WTC11 (cell line): ENCODE measurements around the gene AKAP1. TPM values are rescaled to one million over a fixed set of nuclear protein-coding genes. Genes with fewer than 3 reads are reported as not detected.

Source experiments
- ATAC-seq: fragments of 200-7000 bp; cut with Tn5 transposase; 2 replicates; pipeline ENCODE4 v1.10.0; 2021; ENCODE audit warnings: mild to moderate bottlenecking, moderate library complexity
- CTCF ChIA-PET: fragments of 300-600 bp; sonication (Branson Sonifier 250); formaldehyde crosslinking; loops from one replicate; lab custom pipeline; 2021; ENCODE audit warnings: antibody characterized with exemption; lab: Charles Lee
- POLR2A ChIA-PET: fragments of 350-600 bp; sonication (Branson Sonifier 250); formaldehyde crosslinking; loops from one replicate; lab custom pipeline; 2021; ENCODE audit warnings: antibody characterized with exemption; lab: Charles Lee
- DNase-seq: peaks from one replicate; pipeline ENCODE4 v3.0.0; 2021; ENCODE audit warnings: low spot score
- H3K27ac Mint-ChIP-seq: 2 replicates; pipeline ENCODE4 v1.8.0; 2021; ENCODE audit warnings: mixed read lengths
- H3K27me3 Mint-ChIP-seq: 2 replicates; pipeline ENCODE4 v1.8.0; 2021; ENCODE audit warnings: low read depth, mild to moderate bottlenecking, moderate library complexity, mixed read lengths
- H3K36me3 Mint-ChIP-seq: 2 replicates; pipeline ENCODE4 v1.8.0; 2021; ENCODE audit warnings: mixed read lengths
- H3K4me1 Mint-ChIP-seq: 2 replicates; pipeline ENCODE4 v1.8.0; 2022; ENCODE audit warnings: mixed read lengths
- H3K4me3 Mint-ChIP-seq: 2 replicates; pipeline ENCODE4 v1.8.0; 2021; ENCODE audit warnings: mild to moderate bottlenecking, moderate library complexity, mixed read lengths
- H3K9me3 Mint-ChIP-seq: 2 replicates; pipeline ENCODE4 v1.8.0; 2021; ENCODE audit warnings: mixed read lengths
- ARID4B ChIP-seq: sonication (generic); formaldehyde crosslinking; IDR thresholded peaks from 2 replicates; pipeline ENCODE4 v1.8.0; 2023; ENCODE audit warnings: missing genetic modification reagents, mild to moderate bottlenecking, borderline replicate concordance
- ATF2 ChIP-seq: sonication (generic); formaldehyde crosslinking; IDR thresholded peaks from 2 replicates; pipeline ENCODE4 v1.8.1; 2022; ENCODE audit warnings: low read depth, missing genetic modification reagents, borderline replicate concordance
- CDX4 ChIP-seq: fragments of 250-450 bp; sonication (Bioruptor Pico); IDR thresholded peaks from 2 replicates; pipeline ENCODE4 v1.9.0; 2021; ENCODE audit warnings: moderate library complexity, mild to moderate bottlenecking, inconsistent platforms, borderline replicate concordance
- CREM ChIP-seq: sonication (generic); formaldehyde crosslinking; IDR thresholded peaks from 2 replicates; pipeline ENCODE4 v1.8.1; 2022; ENCODE audit warnings: mild to moderate bottlenecking, missing genetic modification reagents, moderate library complexity
- ELF4 ChIP-seq: sonication (generic); formaldehyde crosslinking; IDR thresholded peaks from 2 replicates; pipeline ENCODE4 v1.8.1; 2022; ENCODE audit warnings: low read depth, mild to moderate bottlenecking, moderate library complexity, missing genetic modification reagents
- ERG ChIP-seq: fragments of 250-450 bp; sonication (Bioruptor Pico); IDR thresholded peaks from 2 replicates; pipeline ENCODE4 v1.8.0; 2021; ENCODE audit warnings: mild to moderate bottlenecking
- FOXK1 ChIP-seq: sonication (generic); formaldehyde crosslinking; IDR thresholded peaks from 2 replicates; pipeline ENCODE4 v1.8.0; 2022; ENCODE audit warnings: mild to moderate bottlenecking, moderate library complexity, missing genetic modification reagents
- MYBL2 ChIP-seq: sonication (generic); formaldehyde crosslinking; IDR thresholded peaks from 2 replicates; pipeline ENCODE4 v1.8.1; 2023; ENCODE audit warnings: mild to moderate bottlenecking, moderate library complexity, missing genetic modification reagents
- NR2C2 ChIP-seq: sonication (generic); formaldehyde crosslinking; IDR thresholded peaks from 2 replicates; pipeline ENCODE4 v1.8.0; 2022; ENCODE audit warnings: mild to moderate bottlenecking, missing genetic modification reagents
- OVOL2 ChIP-seq: fragments of 250-450 bp; sonication (Bioruptor Pico); IDR thresholded peaks from 2 replicates; pipeline ENCODE4 v1.9.0; 2021; ENCODE audit warnings: mild to moderate bottlenecking, borderline replicate concordance
- PRDM15 ChIP-seq: sonication (generic); formaldehyde crosslinking; IDR thresholded peaks from 2 replicates; pipeline ENCODE4 v1.8.0; 2022; ENCODE audit warnings: missing genetic modification reagents
- TEAD1 ChIP-seq: sonication (generic); formaldehyde crosslinking; IDR thresholded peaks from 2 replicates; pipeline ENCODE4 v1.8.0; 2022; ENCODE audit warnings: mild to moderate bottlenecking, missing genetic modification reagents
- ZBTB43 ChIP-seq: sonication (generic); formaldehyde crosslinking; IDR thresholded peaks from 2 replicates; pipeline ENCODE4 v1.8.1; 2023; ENCODE audit warnings: mild to moderate bottlenecking, missing genetic modification reagents
- ZMAT4 ChIP-seq: fragments of 250-450 bp; sonication (Bioruptor Pico); IDR thresholded peaks from 2 replicates; pipeline ENCODE4 v1.9.0; 2021; ENCODE audit warnings: mild to moderate bottlenecking
- ZNF263 ChIP-seq: sonication (generic); formaldehyde crosslinking; IDR thresholded peaks from 2 replicates; pipeline ENCODE4 v1.8.1; 2022; ENCODE audit warnings: low read depth, mild to moderate bottlenecking, moderate library complexity, missing genetic modification reagents
- total RNA-seq: library from RNA; stranded (reverse); gene quantifications from 3 replicates; pipeline ENCODE4 v1.2.3, GENCODE V29; 2021

The AKAP1 gene
- total RNA-seq, 1 experiment from 2014 or later: 74.5 TPM

- TF ChIP-seq ZBTB43 (CRISPR knock-in tag): no peak
- TF ChIP-seq ATF2 (CRISPR knock-in tag): no peak
- TF ChIP-seq TEAD1 (CRISPR knock-in tag): no peak
- TF ChIP-seq ZNF263 (CRISPR knock-in tag): no peak
- no peak for TF ChIP-seq MYBL2 (CRISPR knock-in tag)
- no peak for TF ChIP-seq CREM (CRISPR knock-in tag)
- TF ChIP-seq OVOL2: no peak
- no peak for TF ChIP-seq ARID4B (CRISPR knock-in tag)
- no peak for TF ChIP-seq CDX4 (CRISPR knock-in tag)
- TF ChIP-seq NR2C2 (CRISPR knock-in tag): no peak
- no peak for TF ChIP-seq FOXK1
- no peak for TF ChIP-seq ELF4 (CRISPR knock-in tag)
- TF ChIP-seq PRDM15 (CRISPR knock-in tag): no peak
- no peak for TF ChIP-seq ERG (CRISPR knock-in tag)
- no peak for TF ChIP-seq ZMAT4
- ATAC-seq (no peak), DNase-seq (no peak)
- Mint-ChIP-seq H3K4me3 (no peak overlapping the region), H3K9me3 (no peaks in the 10 kb centered on the region; the same call in 1 of the 2 replicates), H3K27me3 (peaks cover 4% of the 10 kb centered on the region; the same call in 1 of the 2 replicates), H3K27ac (no peak overlapping the region), H3K36me3 (no peaks in the 10 kb centered on the region; the same call in 1 of the 2 replicates), H3K4me1 (no peaks in the 10 kb centered on the region)
- ChIA-PET POLR2A (no interaction called here), CTCF (interaction anchor here (1.7 kb wide), 1 partner anchor 517 kb away, joined by 6 read pairs; no protein-coding TSS in a partner anchor)
Measured at GRCh38 chr17:57154921-57155320, 69.9 kb downstream of the AKAP1 start.
